Measurements from ENCODE around the gene GJC1.

DNA sequence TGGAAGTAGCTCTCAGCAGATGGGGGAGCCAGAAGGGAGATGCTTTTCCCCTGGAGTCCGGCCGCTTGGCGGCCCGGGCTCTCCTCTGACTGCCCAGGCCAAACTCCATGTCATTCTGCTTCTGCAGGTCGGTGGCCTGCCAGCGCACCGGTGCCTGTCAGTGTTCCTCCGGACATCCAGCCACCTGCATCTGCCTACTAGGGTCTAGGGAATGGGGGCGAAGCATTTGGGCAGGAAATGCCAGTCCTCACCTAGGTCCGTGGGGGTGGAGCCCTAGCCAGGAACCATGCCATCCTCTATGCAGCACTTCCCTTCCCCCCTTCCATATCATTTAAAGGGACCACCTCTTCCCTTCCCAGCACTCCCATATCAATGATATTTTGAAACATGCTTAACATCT, 34.2 kb downstream of the GJC1 start:
- TF ChIP-seq ZNF184 (CRISPR knock-in tag; IDR thresholded peaks at IDR 0.05) (no peak), SP2 (IDR thresholded peaks at IDR 0.05; ENCODE audit: extremely low read depth, low read depth, low read length, poor library complexity, severe bottlenecking) (no peak), ZNF274 (IDR thresholded peaks at IDR 0.05; ENCODE audit: borderline replicate concordance, low read depth, low read length) (no peak), RBM34 (IDR thresholded peaks at IDR 0.05; ENCODE audit: borderline replicate concordance, insufficient read depth, low read length) (no peak)
